ENCODE results near the gene CCDC192. TPM values are rescaled to one million over a fixed set of nuclear protein-coding genes. Genes with fewer than 3 reads are reported as not detected.

Gene CCDC192
- total RNA-seq, 2 donors from 2014 or later, result not detected

- ATAC-seq, result no peak
- H3K9me3 ChIP-seq, result no peaks in the 10 kb centered on the region
- DNase-seq, result no peak
- H3K4me3 ChIP-seq, result no peak overlapping the region
- H3K36me3 ChIP-seq (replicated peaks in 1 of 2; ENCODE audit: insufficient read depth in 1 of 2, low read depth in 2 of 2), result no peaks in the 10 kb centered on the region
- no peak overlapping the region for H3K27ac ChIP-seq
- H3K4me1 ChIP-seq, result no peaks in the 10 kb centered on the region
- no peak for TF ChIP-seq POLR2A (IDR thresholded peaks at IDR 0.05)
- TF ChIP-seq, protein P1, sequence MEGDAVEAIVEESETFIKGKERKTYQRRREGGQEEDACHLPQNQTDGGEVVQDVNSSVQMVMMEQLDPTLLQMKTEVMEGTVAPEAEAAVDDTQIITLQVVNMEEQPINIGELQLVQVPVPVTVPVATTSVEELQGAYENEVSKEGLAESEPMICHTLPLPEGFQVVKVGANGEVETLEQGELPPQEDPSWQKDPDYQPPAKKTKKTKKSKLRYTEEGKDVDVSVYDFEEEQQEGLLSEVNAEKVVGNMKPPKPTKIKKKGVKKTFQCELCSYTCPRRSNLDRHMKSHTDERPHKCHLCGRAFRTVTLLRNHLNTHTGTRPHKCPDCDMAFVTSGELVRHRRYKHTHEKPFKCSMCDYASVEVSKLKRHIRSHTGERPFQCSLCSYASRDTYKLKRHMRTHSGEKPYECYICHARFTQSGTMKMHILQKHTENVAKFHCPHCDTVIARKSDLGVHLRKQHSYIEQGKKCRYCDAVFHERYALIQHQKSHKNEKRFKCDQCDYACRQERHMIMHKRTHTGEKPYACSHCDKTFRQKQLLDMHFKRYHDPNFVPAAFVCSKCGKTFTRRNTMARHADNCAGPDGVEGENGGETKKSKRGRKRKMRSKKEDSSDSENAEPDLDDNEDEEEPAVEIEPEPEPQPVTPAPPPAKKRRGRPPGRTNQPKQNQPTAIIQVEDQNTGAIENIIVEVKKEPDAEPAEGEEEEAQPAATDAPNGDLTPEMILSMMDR (IDR thresholded peaks at IDR 0.05), result no peak
- no peaks in the 10 kb centered on the region for H3K27me3 ChIP-seq
- intact Hi-C loops (cut with DNase I), result no loop called here
These were observed 16.8 kb upstream of the CCDC192 start for GRCh38 chr5:127686424-127686823.

GRCh38 chr5:127694518-127695171 is 8.5 kb upstream of the CCDC192 start:
- H3K27me3 ChIP-seq, result no peaks in the 10 kb centered on the region
- no peak overlapping the region for H3K27ac ChIP-seq
- DNase-seq, result no peak
- H3K4me3 ChIP-seq, result no peak overlapping the region
- WGBS, 2 donors, result 81 to 84% methylated on average over 1 of the region's 1 CpG
- no peaks in the 10 kb centered on the region for H3K9me3 ChIP-seq
- H3K36me3 ChIP-seq (replicated peaks in 1 of 2; ENCODE audit: insufficient read depth in 1 of 2, low read depth in 2 of 2), result no peaks in the 10 kb centered on the region
- H3K4me1 ChIP-seq, result peaks cover 6% of the 10 kb centered on the region
- ATAC-seq, result no peak
- TF ChIP-seq, protein P1 (IDR thresholded peaks at IDR 0.05), result no peak
- no peak for TF ChIP-seq POLR2A (IDR thresholded peaks at IDR 0.05)
- intact Hi-C loops (cut with DNase I), result no loop called here

- intact Hi-C loops (cut with DNase I), result no loop called here
- DNase-seq, result no peak
- Histone ChIP-seq H3K27me3 (no peaks in the 10 kb centered on the region), H3K36me3 (replicated peaks in 1 of 2; ENCODE audit: insufficient read depth in 1 of 2, low read depth in 2 of 2) (no peaks in the 10 kb centered on the region), H3K4me3 (no peak overlapping the region), H3K4me1 (peaks cover 6% of the 10 kb centered on the region), H3K9me3 (no peaks in the 10 kb centered on the region), H3K27ac (no peak overlapping the region)
- no peak for TF ChIP-seq POLR2A (IDR thresholded peaks at IDR 0.05)
- TF ChIP-seq, protein P1 (IDR thresholded peaks at IDR 0.05), result no peak
- no peak for ATAC-seq
These were observed 7.8 kb upstream of the CCDC192 start for GRCh38 chr5:127695346-127695745.

- no peak for ATAC-seq
- DNase-seq, result no peak
- Histone ChIP-seq H3K4me3 (no peak overlapping the region), H3K27ac (no peak overlapping the region), H3K4me1 (peaks cover 6% of the 10 kb centered on the region), H3K27me3 (no peaks in the 10 kb centered on the region), H3K36me3 (replicated peaks in 1 of 2; ENCODE audit: insufficient read depth in 1 of 2, low read depth in 2 of 2) (no peaks in the 10 kb centered on the region), H3K9me3 (no peaks in the 10 kb centered on the region)
- WGBS, 2 donors, result 71 to 77% methylated on average over 6 of the region's 6 CpGs
- TF ChIP-seq, protein P1 (IDR thresholded peaks at IDR 0.05), result no peak
- no peak for TF ChIP-seq POLR2A (IDR thresholded peaks at IDR 0.05)
- intact Hi-C loops (cut with DNase I), result no loop called here
These were observed 6.5 kb upstream of the CCDC192 start for GRCh38 chr5:127696683-127697082.

GRCh38 chr5:127697894-127698600 is 5.1 kb upstream of the CCDC192 start:
- peak; percentile 55 for ATAC-seq
- H3K27me3 ChIP-seq, result no peaks in the 10 kb centered on the region
- 12 to 15% methylated on average over 2 of the region's 2 CpGs for WGBS, 2 donors

More at GRCh38 chr5:127697894-127698600, 5.1 kb upstream of the CCDC192 start:
- peak in 1 of 4 donors; percentile 18 for DNase-seq
- TF ChIP-seq POLR2A (IDR thresholded peaks at IDR 0.05), result no peak
- TF ChIP-seq, protein P1 (IDR thresholded peaks at IDR 0.05), result no peak
- Histone ChIP-seq H3K27ac (no peak overlapping the region), H3K4me1 (peaks cover 6% of the 10 kb centered on the region), H3K36me3 (replicated peaks in 1 of 2; ENCODE audit: insufficient read depth in 1 of 2, low read depth in 2 of 2) (no peaks in the 10 kb centered on the region), H3K4me3 (no peak overlapping the region), H3K9me3 (no peaks in the 10 kb centered on the region)
- intact Hi-C loops (cut with DNase I), result no loop called here
